ENCODE results near the gene COPS3.

Gene COPS3

DNA sequence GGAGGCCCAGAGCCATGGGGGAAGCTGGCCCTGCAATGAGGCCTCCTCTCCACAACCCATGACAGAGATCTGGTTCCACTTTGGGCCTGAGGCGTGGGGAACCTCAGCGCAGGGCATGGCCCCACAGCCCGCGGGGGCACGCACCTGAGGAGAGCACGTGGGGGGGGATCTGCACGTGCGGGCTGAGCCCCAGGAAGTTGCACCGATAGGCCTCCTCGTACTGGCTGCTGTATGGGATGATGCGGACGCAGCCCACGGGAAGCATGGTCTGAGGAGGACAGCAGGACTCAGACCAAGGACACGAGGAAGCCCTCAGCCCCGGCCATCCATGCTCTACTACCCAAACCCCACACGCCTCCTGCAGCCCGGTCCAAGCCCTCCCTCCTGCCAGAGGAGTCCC is 64.8 kb downstream of the COPS3 start:
- DNase-seq (ENCODE audit: low read depth), result no peak

DNA sequence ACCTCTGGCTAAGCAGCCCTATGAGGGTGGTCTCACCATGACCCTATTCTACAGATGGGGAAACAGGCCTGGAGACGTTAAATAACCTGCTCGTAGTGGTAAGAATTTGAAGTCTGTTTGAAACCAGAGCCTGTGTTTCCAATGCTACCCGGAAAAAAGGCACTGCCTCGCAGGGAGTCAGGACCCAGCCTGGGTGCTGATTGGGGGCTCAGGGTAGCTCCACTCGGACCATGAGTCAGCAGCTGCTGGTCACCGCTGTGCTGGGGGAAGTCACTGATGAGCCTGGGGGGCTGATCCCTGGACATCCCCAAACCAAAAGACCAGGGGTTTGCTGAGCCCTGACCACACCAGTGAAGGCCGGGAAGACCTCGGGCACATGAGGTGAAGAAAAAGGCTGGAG is 65.5 kb downstream of the COPS3 start:
- no peak for DNase-seq (ENCODE audit: low read depth)

GRCh38 chr17:17214646-17215436 is 66.2 kb downstream of the COPS3 start:
- DNase-seq (ENCODE audit: low read depth), result no peak

GRCh38 chr17:17213775-17214174 is 67.3 kb downstream of the COPS3 start:
- DNase-seq (ENCODE audit: low read depth), result no peak

DNA sequence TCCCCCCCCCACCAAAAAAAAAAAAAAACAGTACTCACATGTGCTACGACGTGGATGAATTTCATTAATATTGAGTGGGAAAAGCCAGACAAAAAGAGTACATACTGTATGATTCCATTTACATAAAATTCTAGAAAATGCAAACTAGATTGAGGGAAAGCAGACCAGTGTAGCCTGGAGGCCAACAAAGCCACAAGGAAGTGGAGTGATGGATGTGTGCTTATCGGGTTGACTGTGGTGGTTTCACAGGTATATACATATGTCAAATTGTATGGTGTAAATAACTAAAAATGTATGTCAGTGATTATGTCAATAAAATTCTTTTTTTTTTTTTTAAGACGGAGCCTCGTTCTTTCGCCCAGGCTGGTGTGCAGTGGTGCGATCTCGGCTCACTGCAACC is 73.0 kb downstream of the COPS3 start:
- no peak for DNase-seq (ENCODE audit: low read depth)

DNA sequence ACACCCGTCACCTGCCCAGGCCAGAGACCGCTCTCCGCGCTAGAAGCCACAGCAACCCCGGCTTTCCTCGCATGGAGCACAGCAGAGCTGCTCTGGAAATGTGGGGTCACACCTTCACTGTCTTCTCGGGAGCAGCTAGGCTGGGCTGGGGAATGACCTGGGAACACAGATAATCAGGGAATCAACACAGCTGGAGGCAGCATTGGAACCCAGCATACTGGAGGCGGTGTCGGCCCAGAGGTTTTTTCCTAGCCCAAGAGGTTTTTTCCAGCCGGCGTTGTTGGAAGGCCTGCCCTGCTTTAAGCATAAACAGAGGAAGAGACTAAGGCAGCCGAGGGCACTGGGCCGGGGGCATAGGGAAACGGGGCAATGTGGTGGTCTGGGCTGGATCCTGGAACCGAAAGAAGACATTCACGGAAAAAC is 74.1 kb downstream of the COPS3 start:
- DNase-seq (ENCODE audit: low read depth), result no peak

- peak; percentile 62 for DNase-seq (ENCODE audit: low read depth)
Observed at GRCh38 chr17:17206124-17206912, 74.7 kb downstream of the COPS3 start, which contains the start of gene PLD6. Gene PLD6, minus strand, starts transcription at chr17:17206333. Its CDS starts 47 bp downstream, at chr17:17206286.

GRCh38 chr17:17205368-17206123 is 75.5 kb downstream of the COPS3 start:
- peak; percentile 55 for DNase-seq (ENCODE audit: low read depth)

GRCh38 chr17:17204635-17205231 is 76.3 kb downstream of the COPS3 start:
- no peak for DNase-seq (ENCODE audit: low read depth)

GRCh38 chr17:17204041-17204591 is 76.9 kb downstream of the COPS3 start:
- no peak for DNase-seq (ENCODE audit: low read depth)

- DNase-seq (ENCODE audit: low read depth), result no peak
Observed at GRCh38 chr17:17203173-17203730, 77.8 kb downstream of the COPS3 start.

GRCh38 chr17:17201907-17202306 is 79.1 kb downstream of the COPS3 start:
- no peak for DNase-seq (ENCODE audit: low read depth)

GRCh38 chr17:17201271-17201670 is 79.8 kb downstream of the COPS3 start:
- DNase-seq (ENCODE audit: low read depth), result no peak

DNA sequence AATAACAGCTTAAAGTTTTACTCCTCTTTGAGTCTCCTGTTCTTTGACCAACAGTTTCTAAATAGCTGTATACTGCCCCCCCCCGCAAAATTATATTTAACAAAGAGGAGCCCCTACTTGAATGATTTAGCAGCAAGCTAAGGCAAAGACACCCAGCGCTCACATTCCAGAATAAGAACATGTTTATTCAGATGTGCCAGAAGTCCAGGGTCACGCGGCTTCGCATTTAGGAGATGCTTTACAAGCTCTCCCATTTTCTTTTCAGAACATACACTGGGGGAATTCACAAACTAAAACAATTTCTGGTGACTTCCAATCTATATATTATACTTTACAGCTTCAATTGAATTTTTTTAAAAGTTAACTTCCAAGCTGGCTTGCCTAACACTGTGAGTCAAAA is 80.2 kb downstream of the COPS3 start:
- peak; percentile 51 for DNase-seq (ENCODE audit: low read depth)

GRCh38 chr17:17200311-17200710 is 80.7 kb downstream of the COPS3 start:
- no peak for DNase-seq (ENCODE audit: low read depth)

- DNase-seq (ENCODE audit: low read depth), result no peak
Observed at GRCh38 chr17:17198281-17198680, 82.8 kb downstream of the COPS3 start.

DNA sequence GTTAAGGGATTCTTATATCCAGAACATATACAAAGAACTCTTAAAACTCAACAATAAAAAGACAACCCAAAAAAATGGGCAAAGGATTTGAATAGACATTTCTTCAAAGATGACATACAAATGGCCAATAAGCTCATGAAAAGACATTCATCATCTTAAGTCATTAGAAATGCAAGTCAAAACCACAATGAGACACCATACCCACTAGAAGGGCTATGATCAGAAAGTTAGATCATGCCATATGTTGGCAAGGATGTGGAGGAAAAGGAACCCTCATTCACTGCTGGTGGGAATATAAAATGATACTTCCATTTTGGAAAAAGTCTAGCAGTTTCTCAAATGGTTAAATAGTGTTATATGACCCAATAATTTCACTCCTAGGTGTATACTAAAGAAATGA is 84.3 kb downstream of the COPS3 start:
- DNase-seq (ENCODE audit: low read depth), result no peak

All from EH (cell line).